NOMO-1 treated with dmso at 0.1 percent for 144 hours (cell line): ENCODE data around the gene KPNA6.
"Not testable (repeated sequence)": the region's sequence is repeated elsewhere in the genome, so short reads cannot be mapped to it uniquely, and the experiment has no call there.

Experiments used
- DNase-seq: peaks from one replicate; lab custom pipeline; 2025; ENCODE audit not compliant: unreplicated experiment; lab: John Stamatoyannopoulos, UW

KPNA6 gene

GRCh38 chr1:32100359-32100758, 7.5 kb upstream of the KPNA6 start:
- peak; percentile 72 for DNase-seq

- no peak for DNase-seq
These were observed 6.8 kb upstream of the KPNA6 start for GRCh38 chr1:32100807-32101708.

GRCh38 chr1:32104127-32104526, 3.7 kb upstream of the KPNA6 start:
- DNase-seq, result no peak

GRCh38 chr1:32105338-32105737, 2.5 kb upstream of the KPNA6 start:
- DNase-seq, result no peak

GRCh38 chr1:32106663-32107275, 1.1 kb upstream of the KPNA6 start:
- DNase-seq, result peak; percentile 1

- no peak for DNase-seq
These were observed 3.3 kb downstream of the KPNA6 start for GRCh38 chr1:32111040-32111623.

GRCh38 chr1:32111789-32112188, 3.9 kb downstream of the KPNA6 start:
- DNase-seq, result no peak

GRCh38 chr1:32112806-32113375, 5.0 kb downstream of the KPNA6 start:
- no peak for DNase-seq

- DNase-seq, result not testable (repeated sequence)
These were observed 5.6 kb downstream of the KPNA6 start for GRCh38 chr1:32113436-32113835.

GRCh38 chr1:32114420-32114819, 6.6 kb downstream of the KPNA6 start:
- no peak for DNase-seq

GRCh38 chr1:32115496-32115895, 7.6 kb downstream of the KPNA6 start:
- no peak for DNase-seq

- DNase-seq, result no peak
These were observed 8.7 kb downstream of the KPNA6 start for GRCh38 chr1:32116531-32116930.

GRCh38 chr1:32122151-32122550, 14.3 kb downstream of the KPNA6 start:
- DNase-seq, result peak; percentile 17

- not testable (repeated sequence) for DNase-seq
These were observed 15.5 kb downstream of the KPNA6 start for GRCh38 chr1:32123361-32123760.

GRCh38 chr1:32125313-32125712, 17.5 kb downstream of the KPNA6 start:
- no peak for DNase-seq

GRCh38 chr1:32126770-32127169, 18.9 kb downstream of the KPNA6 start:
- no peak for DNase-seq

GRCh38 chr1:32127409-32128198, 19.7 kb downstream of the KPNA6 start:
- no peak for DNase-seq

GRCh38 chr1:32128479-32128878, 20.6 kb downstream of the KPNA6 start:
- no peak for DNase-seq

GRCh38 chr1:32128964-32129363, 21.1 kb downstream of the KPNA6 start:
- DNase-seq, result no peak

- DNase-seq, result not testable (repeated sequence)
These were observed 26.1 kb downstream of the KPNA6 start for GRCh38 chr1:32133950-32134280.

- no peak for DNase-seq
These were observed 29.3 kb downstream of the KPNA6 start for GRCh38 chr1:32137111-32137510.
